OCI-LY3 (cell line): ENCODE data around the gene LSM5.

Experiments used
- H2AFZ ChIP-seq: fragments of 200-600, 300-600 bp; shearing (Covaris generic); 2 replicates; pipeline ENCODE4 v1.6.0; 2014; ENCODE audit warnings: antibody characterized with exemption, low read depth, low read length
- H3K27ac ChIP-seq: fragments of 200-600, 300-600 bp; sonication (generic); 2 replicates; pipeline ENCODE4 v1.5.1; 2014; ENCODE audit warnings: mild to moderate bottlenecking, low read length, moderate library complexity, mixed read lengths
- H3K27me3 ChIP-seq: fragments of 200-600, 300-600 bp; sonication (generic); 2 replicates; pipeline ENCODE4 v1.6.1; 2014; ENCODE audit warnings: low read depth, low read length, mixed read lengths
- H3K36me3 ChIP-seq: fragments of 200-600, 300-600 bp; sonication (generic); replicated peaks from 2 replicates; pipeline ENCODE3; 2014; ENCODE audit warnings: low read depth, low read length, mixed read lengths
- H3K4me1 ChIP-seq: fragments of 300-600, 200-600 bp; sonication (generic); 2 replicates; pipeline ENCODE4 v1.6.1; 2014; ENCODE audit warnings: low read length, mixed read lengths
- H3K4me2 ChIP-seq: fragments of 200-600, 300-600 bp; sonication (generic); 2 replicates; pipeline ENCODE4 v1.6.1; 2014; ENCODE audit warnings: low read length, mixed read lengths
- H3K4me3 ChIP-seq: fragments of 300-600, 200-600 bp; sonication (generic); 2 replicates; pipeline ENCODE4 v1.5.1; 2014; ENCODE audit warnings: antibody characterized with exemption, mild to moderate bottlenecking, low read length, moderate library complexity
- H3K79me2 ChIP-seq: fragments of 300-600, 200-600 bp; shearing (Covaris generic); 2 replicates; pipeline ENCODE4 v1.6.1; 2014; ENCODE audit warnings: mild to moderate bottlenecking, low read length, mixed read lengths
- H3K9ac ChIP-seq: fragments of 300-600, 200-600 bp; shearing (Covaris generic); 2 replicates; pipeline ENCODE4 v1.6.0; 2014; ENCODE audit warnings: mild to moderate bottlenecking, low read length, moderate library complexity
- H3K9me3 ChIP-seq: fragments of 200-600, 300-600 bp; shearing (Covaris generic); 2 replicates; pipeline ENCODE4 v1.6.1; 2014; ENCODE audit warnings: low read length, mixed read lengths; ENCODE audit not compliant: insufficient read depth
- H4K20me1 ChIP-seq: fragments of 200-600, 300-600 bp; sonication (generic); 2 replicates; pipeline ENCODE4 v1.6.1; 2016; ENCODE audit warnings: low read length, mixed read lengths; ENCODE audit not compliant: insufficient read depth
- CTCF ChIP-seq: fragments of 200-600, 300-600 bp; sonication (generic); IDR thresholded peaks from 2 replicates; pipeline ENCODE4 v1.5.1; 2014; ENCODE audit warnings: antibody characterized with exemption, low read length, low read depth
- EZH2phosphoT487 ChIP-seq: fragments of 200-600 bp; shearing (Covaris generic); IDR thresholded peaks from 2 replicates; pipeline ENCODE4 v1.6.1; 2018; ENCODE audit warnings: antibody characterized with exemption, mixed run types, low read depth

Gene LSM5

GRCh38 chr7:32490127-32490796, at the start of gene LSM5:
Gene LSM5, minus strand, starts transcription at chr7:32490380. Its CDS starts 15 bp downstream, at chr7:32490365.
- Histone ChIP-seq H3K9ac (peak within 1 kb of the TSS; percentile 84), H3K36me3 (peaks cover 15% of the 10 kb centered on the region), H3K4me1 (peaks cover 11% of the 10 kb centered on the region), H4K20me1 (no peaks in the 10 kb centered on the region), H3K9me3 (no peaks in the 10 kb centered on the region), H3K27me3 (no peaks in the 10 kb centered on the region), H3K27ac (peak within 1 kb of the TSS; percentile 86), H3K4me2 (peak within 1 kb of the TSS; percentile 84), H2AFZ (peak within 1 kb of the TSS; percentile 83), H3K4me3 (peak within 1 kb of the TSS; percentile 97), H3K79me2 (peaks cover 22% of the 10 kb centered on the region)
- TF ChIP-seq CTCF (no peak), EZH2phosphoT487 (no peak)

- H3K9me3 ChIP-seq, result no peaks in the 10 kb centered on the region
- H3K79me2 ChIP-seq, result peaks cover 5% of the 10 kb centered on the region
- H3K9ac ChIP-seq, result no peak overlapping the region
- no peak overlapping the region for H3K4me3 ChIP-seq
- H3K27ac ChIP-seq, result no peak overlapping the region
- H2AFZ ChIP-seq, result no peak overlapping the region
- peaks cover 14% of the 10 kb centered on the region for H3K4me1 ChIP-seq
- no peak overlapping the region for H3K4me2 ChIP-seq
- no peaks in the 10 kb centered on the region for H3K36me3 ChIP-seq
- no peaks in the 10 kb centered on the region for H4K20me1 ChIP-seq
- H3K27me3 ChIP-seq, result no peaks in the 10 kb centered on the region
- no peak for TF ChIP-seq EZH2phosphoT487
- TF ChIP-seq CTCF, result no peak
Measured at GRCh38 chr7:32539366-32539765, 49.2 kb upstream of the LSM5 start.

- Histone ChIP-seq H3K4me3 (no peak overlapping the region), H3K36me3 (no peaks in the 10 kb centered on the region), H4K20me1 (no peaks in the 10 kb centered on the region), H3K4me1 (peaks cover 14% of the 10 kb centered on the region), H3K4me2 (no peak overlapping the region), H3K79me2 (peaks cover 5% of the 10 kb centered on the region), H3K9ac (no peak overlapping the region), H2AFZ (no peak overlapping the region), H3K9me3 (no peaks in the 10 kb centered on the region), H3K27me3 (no peaks in the 10 kb centered on the region), H3K27ac (no peak overlapping the region)
- TF ChIP-seq EZH2phosphoT487, result no peak
- TF ChIP-seq CTCF, result no peak
Measured at GRCh38 chr7:32537760-32538159, 47.6 kb upstream of the LSM5 start.

GRCh38 chr7:32536585-32536984, 46.4 kb upstream of the LSM5 start:
- Histone ChIP-seq H3K9me3 (no peaks in the 10 kb centered on the region), H3K27me3 (no peaks in the 10 kb centered on the region), H3K9ac (no peak overlapping the region), H3K27ac (no peak overlapping the region), H3K4me2 (no peak overlapping the region), H3K4me3 (no peak overlapping the region), H3K36me3 (no peaks in the 10 kb centered on the region), H3K4me1 (peaks cover 14% of the 10 kb centered on the region), H4K20me1 (no peaks in the 10 kb centered on the region), H3K79me2 (peaks cover 5% of the 10 kb centered on the region), H2AFZ (no peak overlapping the region)
- no peak for TF ChIP-seq CTCF
- TF ChIP-seq EZH2phosphoT487, result no peak
